ENCODE measurements around the gene MYBBP1A. TPM values are rescaled to one million over a fixed set of nuclear protein-coding genes. Genes with fewer than 3 reads are reported as not detected.

Gene MYBBP1A
- total RNA-seq, 1 experiment from 2014 or later, result 163 TPM

GRCh38 chr17:4553669-4554068 lies 1.5 kb downstream of the MYBBP1A start (continued):
- TF ChIP-seq, protein P1, sequence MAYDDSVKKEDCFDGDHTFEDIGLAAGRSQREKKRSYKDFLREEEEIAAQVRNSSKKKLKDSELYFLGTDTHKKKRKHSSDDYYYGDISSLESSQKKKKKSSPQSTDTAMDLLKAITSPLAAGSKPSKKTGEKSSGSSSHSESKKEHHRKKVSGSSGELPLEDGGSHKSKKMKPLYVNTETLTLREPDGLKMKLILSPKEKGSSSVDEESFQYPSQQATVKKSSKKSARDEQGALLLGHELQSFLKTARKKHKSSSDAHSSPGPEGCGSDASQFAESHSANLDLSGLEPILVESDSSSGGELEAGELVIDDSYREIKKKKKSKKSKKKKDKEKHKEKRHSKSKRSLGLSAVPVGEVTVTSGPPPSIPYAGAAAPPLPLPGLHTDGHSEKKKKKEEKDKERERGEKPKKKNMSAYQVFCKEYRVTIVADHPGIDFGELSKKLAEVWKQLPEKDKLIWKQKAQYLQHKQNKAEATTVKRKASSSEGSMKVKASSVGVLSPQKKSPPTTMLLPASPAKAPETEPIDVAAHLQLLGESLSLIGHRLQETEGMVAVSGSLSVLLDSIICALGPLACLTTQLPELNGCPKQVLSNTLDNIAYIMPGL (CRISPR knock-in tag; IDR thresholded peaks at IDR 0.05), result no peak
- TF ChIP-seq, protein P2, sequence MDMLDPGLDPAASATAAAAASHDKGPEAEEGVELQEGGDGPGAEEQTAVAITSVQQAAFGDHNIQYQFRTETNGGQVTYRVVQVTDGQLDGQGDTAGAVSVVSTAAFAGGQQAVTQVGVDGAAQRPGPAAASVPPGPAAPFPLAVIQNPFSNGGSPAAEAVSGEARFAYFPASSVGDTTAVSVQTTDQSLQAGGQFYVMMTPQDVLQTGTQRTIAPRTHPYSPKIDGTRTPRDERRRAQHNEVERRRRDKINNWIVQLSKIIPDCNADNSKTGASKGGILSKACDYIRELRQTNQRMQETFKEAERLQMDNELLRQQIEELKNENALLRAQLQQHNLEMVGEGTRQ (CRISPR knock-in tag; IDR thresholded peaks at IDR 0.05), result no peak
- TF ChIP-seq MXD4 (CRISPR knock-in tag; IDR thresholded peaks at IDR 0.05; ENCODE audit: borderline replicate concordance), result no peak
- no peak for TF ChIP-seq ZNF671 (CRISPR knock-in tag; IDR thresholded peaks at IDR 0.05)
- no peak for TF ChIP-seq CTCF (IDR thresholded peaks at IDR 0.05)

- Mint-ChIP-seq H3K27me3 (ENCODE audit: low read depth) (no peaks in the 10 kb centered on the region), H3K4me3 (no peak overlapping the region), H3K4me1 (peaks cover 32% of the 10 kb centered on the region), H3K36me3 (peaks cover 50% of the 10 kb centered on the region), H3K9me3 (no peaks in the 10 kb centered on the region), H3K27ac (no peak overlapping the region)
- CTCF ChIA-PET, result interaction anchor here (1.1 to 1.7 kb wide), 4 partner anchors 9 to 81 kb away, joined by 3 to 6 read pairs (median 4); partner anchors contain the start of gene GGT6
- POLR2A ChIA-PET, result interaction anchor here (1.7 kb wide), 1 partner anchor 14 kb away, joined by 7 read pairs; no protein-coding TSS in a partner anchor
- TF ChIP-seq, protein P3, sequence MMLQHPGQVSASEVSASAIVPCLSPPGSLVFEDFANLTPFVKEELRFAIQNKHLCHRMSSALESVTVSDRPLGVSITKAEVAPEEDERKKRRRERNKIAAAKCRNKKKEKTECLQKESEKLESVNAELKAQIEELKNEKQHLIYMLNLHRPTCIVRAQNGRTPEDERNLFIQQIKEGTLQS (CRISPR knock-in tag; conservative IDR thresholded peaks at IDR 0.05), result no peak
- no peak for TF ChIP-seq NFATC4 (CRISPR knock-in tag; IDR thresholded peaks at IDR 0.05)
- no peak for TF ChIP-seq ZNF425 (CRISPR knock-in tag; conservative IDR thresholded peaks at IDR 0.05)
- TF ChIP-seq, protein P4, sequence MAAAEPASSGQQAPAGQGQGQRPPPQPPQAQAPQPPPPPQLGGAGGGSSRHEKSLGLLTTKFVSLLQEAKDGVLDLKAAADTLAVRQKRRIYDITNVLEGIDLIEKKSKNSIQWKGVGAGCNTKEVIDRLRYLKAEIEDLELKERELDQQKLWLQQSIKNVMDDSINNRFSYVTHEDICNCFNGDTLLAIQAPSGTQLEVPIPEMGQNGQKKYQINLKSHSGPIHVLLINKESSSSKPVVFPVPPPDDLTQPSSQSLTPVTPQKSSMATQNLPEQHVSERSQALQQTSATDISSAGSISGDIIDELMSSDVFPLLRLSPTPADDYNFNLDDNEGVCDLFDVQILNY (CRISPR knock-in tag; IDR thresholded peaks at IDR 0.05), result no peak
- TF ChIP-seq, protein P2 (CRISPR knock-in tag; IDR thresholded peaks at IDR 0.05), result no peak
- no peak for TF ChIP-seq TEAD4 (CRISPR knock-in tag; IDR thresholded peaks at IDR 0.05)
- no peak for TF ChIP-seq NFYB (CRISPR knock-in tag; conservative IDR thresholded peaks at IDR 0.05; ENCODE audit: low read depth)
- no peak for TF ChIP-seq CBFB (CRISPR knock-in tag; IDR thresholded peaks at IDR 0.05; ENCODE audit: low read depth)
- TF ChIP-seq, protein P5, sequence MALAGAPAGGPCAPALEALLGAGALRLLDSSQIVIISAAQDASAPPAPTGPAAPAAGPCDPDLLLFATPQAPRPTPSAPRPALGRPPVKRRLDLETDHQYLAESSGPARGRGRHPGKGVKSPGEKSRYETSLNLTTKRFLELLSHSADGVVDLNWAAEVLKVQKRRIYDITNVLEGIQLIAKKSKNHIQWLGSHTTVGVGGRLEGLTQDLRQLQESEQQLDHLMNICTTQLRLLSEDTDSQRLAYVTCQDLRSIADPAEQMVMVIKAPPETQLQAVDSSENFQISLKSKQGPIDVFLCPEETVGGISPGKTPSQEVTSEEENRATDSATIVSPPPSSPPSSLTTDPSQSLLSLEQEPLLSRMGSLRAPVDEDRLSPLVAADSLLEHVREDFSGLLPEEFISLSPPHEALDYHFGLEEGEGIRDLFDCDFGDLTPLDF (CRISPR knock-in tag; IDR thresholded peaks at IDR 0.05), result no peak
- no peak for TF ChIP-seq GRHL2 (CRISPR knock-in tag; IDR thresholded peaks at IDR 0.05; ENCODE audit: insufficient replicate concordance, severe bottlenecking)
- TF ChIP-seq ATF1 (CRISPR knock-in tag; IDR thresholded peaks at IDR 0.05), result no peak
- TF ChIP-seq ZNF219 (CRISPR knock-in tag; IDR thresholded peaks at IDR 0.05; ENCODE audit: borderline replicate concordance), result no peak
- TF ChIP-seq, protein P6, sequence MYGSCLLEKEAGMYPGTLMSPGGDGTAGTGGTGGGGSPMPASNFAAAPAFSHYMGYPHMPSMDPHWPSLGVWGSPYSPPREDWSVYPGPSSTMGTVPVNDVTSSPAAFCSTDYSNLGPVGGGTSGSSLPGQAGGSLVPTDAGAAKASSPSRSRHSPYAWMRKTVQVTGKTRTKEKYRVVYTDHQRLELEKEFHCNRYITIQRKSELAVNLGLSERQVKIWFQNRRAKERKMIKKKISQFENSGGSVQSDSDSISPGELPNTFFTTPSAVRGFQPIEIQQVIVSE (CRISPR knock-in tag; IDR thresholded peaks at IDR 0.05; ENCODE audit: borderline replicate concordance), result no peak
- TF ChIP-seq, protein P7, sequence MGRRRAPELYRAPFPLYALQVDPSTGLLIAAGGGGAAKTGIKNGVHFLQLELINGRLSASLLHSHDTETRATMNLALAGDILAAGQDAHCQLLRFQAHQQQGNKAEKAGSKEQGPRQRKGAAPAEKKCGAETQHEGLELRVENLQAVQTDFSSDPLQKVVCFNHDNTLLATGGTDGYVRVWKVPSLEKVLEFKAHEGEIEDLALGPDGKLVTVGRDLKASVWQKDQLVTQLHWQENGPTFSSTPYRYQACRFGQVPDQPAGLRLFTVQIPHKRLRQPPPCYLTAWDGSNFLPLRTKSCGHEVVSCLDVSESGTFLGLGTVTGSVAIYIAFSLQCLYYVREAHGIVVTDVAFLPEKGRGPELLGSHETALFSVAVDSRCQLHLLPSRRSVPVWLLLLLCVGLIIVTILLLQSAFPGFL (CRISPR knock-in tag; IDR thresholded peaks at IDR 0.05; ENCODE audit: borderline replicate concordance), result no peak
- ATAC-seq (no peak), DNase-seq (ENCODE audit: low spot score) (no peak)
Measured at GRCh38 chr17:4551796-4552525, 3.2 kb downstream of the MYBBP1A start.
